Raji (cell line): ENCODE results near the gene ERICH3.

Source experiments
- POLR2A ChIP-seq: IDR thresholded peaks from 2 replicates; pipeline ENCODE4 v1.6.1; 2011; ENCODE audit warnings: low read depth, low read length, control low read depth; ENCODE audit not compliant: insufficient read depth

ERICH3 gene

DNA sequence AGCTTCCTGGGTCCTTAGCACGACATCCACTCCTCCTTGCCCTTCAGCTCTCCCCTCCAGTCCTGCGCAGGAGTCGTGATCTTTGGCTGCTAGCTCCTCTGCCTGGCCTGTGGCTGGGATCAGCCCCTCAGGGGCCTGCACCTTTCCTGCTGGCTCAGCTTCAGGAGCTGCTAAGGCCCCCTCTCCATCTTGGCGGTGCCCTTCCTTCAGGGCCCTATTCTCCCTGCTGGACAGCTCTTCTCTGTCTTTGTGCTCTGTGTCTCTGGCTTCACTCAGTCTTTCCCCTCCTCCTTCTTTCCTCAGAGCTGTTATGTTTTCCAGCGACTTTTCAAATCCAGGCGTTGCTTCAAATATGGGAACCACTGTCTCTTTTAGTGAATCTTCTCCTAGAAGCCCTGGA lies 101.7 kb downstream of the ERICH3 start:
- no peak for TF ChIP-seq POLR2A

GRCh38 chr1:74571493-74571800 lies 102.1 kb downstream of the ERICH3 start:
- TF ChIP-seq POLR2A: no peak

GRCh38 chr1:74570797-74571492 lies 102.6 kb downstream of the ERICH3 start:
- TF ChIP-seq POLR2A: no peak

GRCh38 chr1:74549932-74550331 lies 123.7 kb downstream of the ERICH3 start:
- no peak for TF ChIP-seq POLR2A

- no peak for TF ChIP-seq POLR2A
Observed at GRCh38 chr1:74548961-74549750, 124.4 kb downstream of the ERICH3 start.

DNA sequence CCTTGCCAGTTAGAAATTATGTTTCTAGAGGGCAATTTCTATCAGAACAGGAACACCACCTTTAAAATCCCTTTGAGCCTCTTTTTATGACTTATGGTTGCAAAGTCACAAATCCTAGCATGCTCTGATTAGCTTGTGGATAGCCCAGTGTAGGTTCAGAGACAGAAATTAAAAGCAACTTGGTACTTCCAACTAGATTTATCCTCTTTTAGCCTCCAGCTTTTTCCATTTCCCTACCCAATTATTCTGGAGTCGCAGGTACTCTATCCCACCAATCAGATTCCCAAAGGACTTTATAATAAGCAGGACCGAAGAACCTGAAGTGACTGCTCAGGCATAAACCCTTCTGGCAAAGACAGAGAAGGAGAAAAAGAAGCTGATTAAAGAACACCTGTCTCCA lies 127.8 kb downstream of the ERICH3 start:
- no peak for TF ChIP-seq POLR2A

GRCh38 chr1:74534241-74534640 lies 139.4 kb downstream of the ERICH3 start:
- TF ChIP-seq POLR2A: no peak

GRCh38 chr1:74531796-74532195 lies 141.8 kb downstream of the ERICH3 start:
- TF ChIP-seq POLR2A: no peak

DNA sequence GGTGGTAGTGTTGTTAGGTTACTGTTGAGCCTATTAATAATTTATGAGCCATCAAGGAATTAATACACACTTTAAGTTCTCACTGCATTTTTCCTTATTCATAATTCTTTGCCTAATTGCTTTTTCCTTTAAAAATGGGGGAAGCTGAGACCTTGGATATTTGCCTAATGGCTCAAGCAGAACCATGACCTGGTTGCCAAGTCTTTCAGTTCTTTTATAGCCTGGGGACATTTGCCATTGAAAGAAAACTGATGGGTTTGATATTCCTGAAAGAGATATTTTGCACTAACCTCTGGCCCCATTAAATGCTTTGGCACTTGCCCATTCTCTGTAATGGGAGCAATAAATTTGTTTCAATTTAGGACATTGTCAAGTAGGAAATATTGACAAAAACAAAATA lies 142.7 kb downstream of the ERICH3 start:
- no peak for TF ChIP-seq POLR2A

DNA sequence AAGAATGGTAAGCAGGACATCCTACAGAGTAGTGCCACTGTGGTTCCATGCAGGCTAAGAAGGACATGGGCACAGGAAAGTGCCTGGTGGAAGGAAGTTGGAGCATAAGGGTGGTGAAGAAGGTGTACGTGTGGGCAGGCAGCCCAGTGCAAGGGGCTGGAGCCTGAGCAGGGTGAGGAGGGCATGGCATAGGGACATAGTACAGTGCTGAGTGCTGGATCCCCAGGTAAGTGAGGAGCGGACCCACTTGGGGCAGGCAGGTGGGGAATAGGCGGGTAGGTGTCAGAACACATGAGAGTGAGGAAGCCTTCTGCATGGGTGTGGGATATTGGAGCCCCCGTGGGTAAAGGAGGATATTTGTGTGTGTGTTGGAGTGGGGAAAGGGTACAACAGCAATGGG lies 145.5 kb downstream of the ERICH3 start:
- no peak for TF ChIP-seq POLR2A

DNA sequence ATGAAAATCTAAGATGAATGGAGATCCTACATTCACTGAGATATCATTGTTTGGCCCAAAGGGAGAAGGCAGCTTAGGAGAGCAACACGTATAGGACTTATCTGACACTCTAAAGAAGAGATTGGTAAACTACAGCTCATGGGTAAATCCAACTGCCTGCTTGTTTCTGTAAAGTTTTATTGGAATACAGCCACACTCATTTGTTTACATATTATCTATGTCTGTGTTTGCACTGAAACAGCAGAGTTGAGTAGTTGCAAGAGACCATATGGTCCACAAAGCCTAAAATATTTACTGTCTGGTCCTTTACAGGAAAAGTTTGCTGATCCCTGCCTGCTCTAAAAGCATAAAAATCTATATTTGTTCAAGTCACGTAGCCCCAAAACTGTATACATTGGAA lies 146.9 kb downstream of the ERICH3 start:
- no peak for TF ChIP-seq POLR2A

- TF ChIP-seq POLR2A: no peak
Observed at GRCh38 chr1:74523873-74524480, 149.6 kb downstream of the ERICH3 start.

GRCh38 chr1:74522148-74522547 lies 151.4 kb downstream of the ERICH3 start:
- no peak for TF ChIP-seq POLR2A
